ENCODE measurements around the gene EPHA2. TPM values are rescaled to one million over a fixed set of nuclear protein-coding genes. Genes with fewer than 3 reads are reported as not detected.

Gene EPHA2
- total RNA-seq, 1 donor from 2014 or later: 42.7 TPM

DNA sequence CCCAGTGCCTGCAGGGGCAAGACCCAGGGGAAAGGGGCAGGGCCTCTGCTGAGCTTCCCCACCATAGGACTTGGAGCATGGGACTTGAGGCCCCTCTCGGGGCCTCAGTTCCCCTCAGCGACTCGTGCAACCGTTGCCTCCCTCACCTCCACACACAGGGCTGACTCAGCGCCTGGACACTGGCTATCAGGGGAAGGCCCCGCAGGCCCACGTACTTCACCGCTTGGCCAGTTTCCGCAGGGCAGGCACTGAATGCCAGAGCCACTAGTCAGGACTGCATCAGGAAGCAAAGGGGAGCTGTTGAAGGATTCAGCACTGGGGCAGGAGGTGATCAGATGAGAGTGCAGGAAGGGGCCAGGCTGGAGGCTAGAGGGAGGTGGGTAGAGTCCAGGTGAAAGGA is 66.9 kb downstream of the EPHA2 start:
- no peaks in the 10 kb centered on the region for H3K36me3 ChIP-seq
- intact Hi-C loops (cut with DNase I): no loop called here
- TF ChIP-seq CTCF (IDR thresholded peaks at IDR 0.05): no peak
- no peaks in the 10 kb centered on the region for H3K27me3 ChIP-seq
- no peak for DNase-seq (ENCODE audit: low spot score in 2 of 2)
- H3K4me3 ChIP-seq: no peak overlapping the region
- no peak overlapping the region for H3K27ac ChIP-seq
- no peaks in the 10 kb centered on the region for H3K4me1 ChIP-seq
- no peaks in the 10 kb centered on the region for H3K9me3 ChIP-seq

GRCh38 chr1:16088351-16088911 is 67.4 kb downstream of the EPHA2 start:
- Histone ChIP-seq H3K4me3 (no peak overlapping the region), H3K9me3 (no peaks in the 10 kb centered on the region), H3K4me1 (no peaks in the 10 kb centered on the region), H3K27ac (no peak overlapping the region), H3K27me3 (no peaks in the 10 kb centered on the region), H3K36me3 (no peaks in the 10 kb centered on the region)
- TF ChIP-seq CTCF (IDR thresholded peaks at IDR 0.05): no peak
- intact Hi-C loops (cut with DNase I): no loop called here
- no peak for DNase-seq (ENCODE audit: low spot score in 2 of 2)

DNA sequence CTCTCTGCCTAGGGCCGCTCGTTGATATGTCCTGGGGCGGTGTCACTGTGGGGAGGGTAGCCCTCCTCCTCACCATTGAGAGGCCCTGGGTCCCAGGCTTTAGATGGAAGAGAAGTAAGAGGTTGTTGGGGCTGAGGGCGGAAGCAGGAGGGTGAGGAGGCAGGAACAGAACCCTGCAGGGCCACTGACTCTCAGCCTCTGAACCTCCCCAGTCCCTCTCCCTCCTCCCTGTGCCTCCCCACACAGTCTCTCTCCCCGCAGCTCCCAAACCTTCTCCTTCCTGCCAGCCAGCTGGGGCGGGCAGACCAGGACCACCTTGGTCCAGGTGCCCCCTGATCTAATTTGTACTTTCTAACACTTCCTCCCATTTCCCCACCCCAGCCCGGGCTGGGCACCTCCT is 68.1 kb downstream of the EPHA2 start:
- no peaks in the 10 kb centered on the region for H3K4me1 ChIP-seq
- no peaks in the 10 kb centered on the region for H3K9me3 ChIP-seq
- H3K27ac ChIP-seq: no peak overlapping the region
- H3K4me3 ChIP-seq: no peak overlapping the region
- intact Hi-C loops (cut with DNase I): no loop called here
- no peaks in the 10 kb centered on the region for H3K27me3 ChIP-seq
- TF ChIP-seq CTCF (IDR thresholded peaks at IDR 0.05): no peak
- no peak for DNase-seq (ENCODE audit: low spot score in 2 of 2)
- H3K36me3 ChIP-seq: no peaks in the 10 kb centered on the region

DNA sequence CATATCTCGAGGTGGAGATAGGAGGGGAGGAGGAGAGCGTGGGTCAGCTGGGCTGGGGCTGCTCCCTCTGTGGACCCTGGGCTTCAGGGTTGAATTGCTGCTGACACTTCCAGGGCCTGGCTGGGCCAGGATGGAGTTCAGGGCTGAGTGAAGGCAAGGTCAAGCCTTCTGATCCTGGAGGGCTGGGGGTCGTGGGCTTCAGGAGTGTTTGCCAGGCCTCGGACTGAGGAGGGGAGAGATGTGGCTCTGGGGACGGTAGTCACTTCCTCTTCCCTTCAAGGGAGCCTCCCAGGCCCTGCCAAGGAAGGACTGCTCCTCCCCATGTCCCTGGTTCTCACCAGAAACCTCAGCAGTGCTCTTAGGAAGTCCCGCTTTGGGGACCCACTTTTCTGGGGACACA is 70.3 kb downstream of the EPHA2 start:
- Histone ChIP-seq H3K27ac (no peak overlapping the region), H3K4me3 (no peak overlapping the region), H3K4me1 (no peaks in the 10 kb centered on the region), H3K27me3 (no peaks in the 10 kb centered on the region), H3K36me3 (no peaks in the 10 kb centered on the region), H3K9me3 (no peaks in the 10 kb centered on the region)
- intact Hi-C loops (cut with DNase I): no loop called here
- no peak for TF ChIP-seq CTCF (IDR thresholded peaks at IDR 0.05)
- no peak for DNase-seq (ENCODE audit: low spot score in 2 of 2)

DNA sequence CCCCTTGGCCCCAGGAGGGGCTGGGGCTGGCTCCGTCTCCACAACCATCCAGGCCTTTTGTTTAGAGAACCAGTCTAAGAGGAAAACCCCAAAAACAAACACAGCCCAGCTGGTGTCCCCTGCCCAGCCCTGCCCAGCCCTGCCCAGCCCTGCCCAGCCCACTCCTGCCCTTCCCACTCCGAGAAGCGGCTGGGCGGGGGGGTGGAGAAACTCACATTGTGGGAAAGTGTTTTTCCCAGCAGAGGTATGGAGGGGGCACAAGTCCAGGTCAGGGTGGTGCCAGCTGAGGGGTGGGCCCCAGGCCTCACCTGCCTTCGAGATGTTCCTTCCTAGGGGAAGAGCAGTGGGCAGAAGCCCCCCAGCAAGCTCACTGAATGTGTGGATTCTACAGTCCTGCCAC is 72.4 kb downstream of the EPHA2 start:
- intact Hi-C loops (cut with DNase I): loop anchor here (2.0 kb wide), 1 partner anchor 71 kb away; no protein-coding TSS in a partner anchor
- no peak overlapping the region for H3K4me3 ChIP-seq
- peaks cover 0 to 2% of the 10 kb centered on the region in 2 donors for H3K4me1 ChIP-seq
- no peaks in the 10 kb centered on the region for H3K9me3 ChIP-seq
- H3K27ac ChIP-seq: no peak overlapping the region
- TF ChIP-seq CTCF (IDR thresholded peaks at IDR 0.05): no peak
- DNase-seq (ENCODE audit: low spot score in 2 of 2): no peak
- H3K36me3 ChIP-seq: no peaks in the 10 kb centered on the region
- no peaks in the 10 kb centered on the region for H3K27me3 ChIP-seq
